Measurements from ENCODE around the gene TMEM219. TPM values are rescaled to one million over a fixed set of nuclear protein-coding genes. Genes with fewer than 3 reads are reported as not detected.
A peak's percentile ranks its signal among the peaks of the same experiment; 100 is the strongest.

TMEM219 gene
- total RNA-seq, 1 donor from 2014 or later = 85.9 TPM

DNA sequence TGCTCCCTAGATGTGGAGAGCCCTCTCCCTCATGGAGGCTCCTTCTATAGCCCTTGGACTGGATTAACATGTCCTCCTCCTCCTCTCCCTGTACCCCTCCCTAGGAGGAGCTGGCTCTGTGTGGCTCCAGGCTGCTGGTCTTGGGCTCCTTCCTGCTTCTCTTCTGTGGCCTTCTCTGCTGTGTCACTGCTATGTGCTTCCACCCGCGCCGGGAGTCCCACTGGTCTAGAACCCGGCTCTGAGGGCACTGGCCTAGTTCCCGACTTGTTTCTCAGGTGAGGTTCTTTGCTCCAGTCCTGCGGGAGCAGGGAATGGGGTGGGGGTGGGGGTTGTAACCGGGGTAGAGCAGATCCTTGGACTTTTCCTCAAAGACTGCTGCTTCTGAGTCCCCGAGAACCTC lies 9.4 kb downstream of the TMEM219 start:
- no peak overlapping the region for H3K27ac Mint-ChIP-seq
- H3K4me3 Mint-ChIP-seq = no peak overlapping the region
- H3K36me3 Mint-ChIP-seq = peaks cover 32% of the 10 kb centered on the region
- H3K27me3 Mint-ChIP-seq (ENCODE audit: low read depth) = no peaks in the 10 kb centered on the region
- DNase-seq (ENCODE audit: low spot score in 2 of 2, unreplicated experiment in 2 of 2) = no peak
- H3K4me1 Mint-ChIP-seq = peaks cover 17% of the 10 kb centered on the region
- TF ChIP-seq, protein P1, sequence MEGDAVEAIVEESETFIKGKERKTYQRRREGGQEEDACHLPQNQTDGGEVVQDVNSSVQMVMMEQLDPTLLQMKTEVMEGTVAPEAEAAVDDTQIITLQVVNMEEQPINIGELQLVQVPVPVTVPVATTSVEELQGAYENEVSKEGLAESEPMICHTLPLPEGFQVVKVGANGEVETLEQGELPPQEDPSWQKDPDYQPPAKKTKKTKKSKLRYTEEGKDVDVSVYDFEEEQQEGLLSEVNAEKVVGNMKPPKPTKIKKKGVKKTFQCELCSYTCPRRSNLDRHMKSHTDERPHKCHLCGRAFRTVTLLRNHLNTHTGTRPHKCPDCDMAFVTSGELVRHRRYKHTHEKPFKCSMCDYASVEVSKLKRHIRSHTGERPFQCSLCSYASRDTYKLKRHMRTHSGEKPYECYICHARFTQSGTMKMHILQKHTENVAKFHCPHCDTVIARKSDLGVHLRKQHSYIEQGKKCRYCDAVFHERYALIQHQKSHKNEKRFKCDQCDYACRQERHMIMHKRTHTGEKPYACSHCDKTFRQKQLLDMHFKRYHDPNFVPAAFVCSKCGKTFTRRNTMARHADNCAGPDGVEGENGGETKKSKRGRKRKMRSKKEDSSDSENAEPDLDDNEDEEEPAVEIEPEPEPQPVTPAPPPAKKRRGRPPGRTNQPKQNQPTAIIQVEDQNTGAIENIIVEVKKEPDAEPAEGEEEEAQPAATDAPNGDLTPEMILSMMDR (IDR thresholded peaks at IDR 0.05; ENCODE audit: unreplicated experiment) = no peak
- H3K9me3 Mint-ChIP-seq = peaks cover 4% of the 10 kb centered on the region

DNA sequence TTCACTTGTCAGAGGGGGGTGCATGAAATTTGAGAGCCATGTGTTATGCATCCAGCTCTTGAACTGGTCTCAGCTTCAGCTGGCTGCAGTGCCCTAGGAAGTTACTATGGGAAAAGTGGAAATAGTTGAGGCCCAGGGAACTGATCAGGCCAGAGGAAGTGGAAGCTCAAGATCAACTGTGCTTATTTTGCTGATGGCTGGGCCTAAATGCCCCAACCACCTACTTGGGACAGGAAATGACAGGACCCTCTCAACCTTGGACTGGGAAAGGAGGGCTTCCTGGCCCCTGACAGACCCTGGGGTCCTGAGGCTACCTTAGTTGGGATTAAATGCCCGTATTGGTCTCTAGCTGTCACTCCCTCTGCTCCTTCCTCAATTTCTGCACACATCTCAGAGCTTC lies 10.6 kb downstream of the TMEM219 start:
- Mint-ChIP-seq H3K27ac (peak overlapping the region; percentile 9), H3K4me3 (no peak overlapping the region), H3K36me3 (peaks cover 32% of the 10 kb centered on the region), H3K4me1 (peaks cover 29% of the 10 kb centered on the region), H3K9me3 (peaks cover 4% of the 10 kb centered on the region), H3K27me3 (ENCODE audit: low read depth) (no peaks in the 10 kb centered on the region)
- TF ChIP-seq, protein P1 (IDR thresholded peaks at IDR 0.05; ENCODE audit: unreplicated experiment) = no peak
- no peak for DNase-seq (ENCODE audit: low spot score in 2 of 2, unreplicated experiment in 2 of 2)

DNA sequence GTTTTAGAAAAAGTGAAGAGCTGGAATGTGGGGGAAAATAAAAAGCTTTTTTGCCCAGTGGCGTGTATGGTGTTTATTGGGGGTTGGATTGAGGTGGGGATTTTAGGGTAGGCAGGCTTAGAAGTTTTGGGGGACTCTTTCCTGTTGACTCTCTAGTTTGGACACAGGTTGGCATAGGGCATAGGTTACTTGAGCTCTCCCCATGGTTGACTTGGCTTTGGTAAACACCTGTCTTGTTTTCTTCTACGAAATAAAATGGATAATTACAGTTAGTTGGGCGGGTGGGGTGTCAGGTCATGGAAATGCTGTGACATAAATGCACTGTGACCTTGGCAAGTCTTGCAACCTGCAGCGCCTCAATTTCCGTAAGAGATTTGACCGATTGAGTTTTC lies 11.1 kb downstream of the TMEM219 start:
- peak overlapping the region; percentile 72 for H3K27ac Mint-ChIP-seq
- peaks cover 4% of the 10 kb centered on the region for H3K9me3 Mint-ChIP-seq
- no peaks in the 10 kb centered on the region for H3K27me3 Mint-ChIP-seq (ENCODE audit: low read depth)

DNA sequence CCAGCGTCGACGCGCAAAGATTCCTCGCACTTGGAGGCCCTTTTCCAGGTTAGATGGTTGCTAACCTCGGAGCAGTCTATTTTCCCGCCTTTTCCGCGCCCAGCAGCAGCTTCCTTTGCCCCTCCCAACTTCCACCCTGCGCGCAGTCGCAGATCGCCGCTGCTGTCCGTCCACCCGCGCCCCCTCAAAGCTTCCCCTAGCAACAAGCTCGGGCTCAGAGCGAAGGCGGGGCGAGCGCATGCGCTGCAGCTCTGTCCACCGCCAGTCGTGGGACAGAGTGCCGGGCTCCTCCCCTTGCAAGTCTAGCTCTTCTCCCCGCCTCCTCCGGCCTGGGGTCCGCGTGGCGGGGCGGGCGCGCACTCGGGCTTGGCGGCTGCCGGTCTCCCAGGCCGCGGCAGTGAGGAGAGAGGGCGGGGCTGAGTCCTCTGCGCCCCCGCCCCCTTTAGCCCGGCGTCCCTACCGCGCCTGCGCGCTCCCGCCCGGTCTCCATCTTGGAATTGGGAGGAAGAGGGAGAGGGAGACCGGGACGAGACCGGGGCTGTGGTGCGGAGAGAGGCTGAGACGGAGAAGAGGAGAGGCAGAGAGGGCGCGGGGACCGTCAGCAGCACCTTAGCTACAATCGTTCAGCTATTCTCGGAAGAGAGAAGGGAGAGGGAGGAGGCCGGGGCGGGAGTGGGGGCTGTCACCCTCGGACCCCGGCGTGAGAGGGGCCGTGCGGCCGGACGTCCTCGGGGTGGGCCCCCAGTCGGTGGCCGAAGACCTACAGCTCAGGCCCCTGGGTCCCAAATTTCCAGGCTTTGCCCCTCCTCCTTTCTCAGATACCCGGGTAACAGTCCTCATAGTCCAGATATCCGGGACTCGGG lies 11.7 kb downstream of the TMEM219 start, which contains the start of gene TAOK2:
Gene TAOK2 (plus strand): TSS at position 485 of the 863 bp plus-strand sequence. CDS start 3,905 bp downstream, outside the sequence.
- H3K36me3 Mint-ChIP-seq = peaks cover 31% of the 10 kb centered on the region
- H3K4me1 Mint-ChIP-seq = peaks cover 29% of the 10 kb centered on the region
- TF ChIP-seq, protein P1 (IDR thresholded peaks at IDR 0.05; ENCODE audit: unreplicated experiment) = no peak
- peaks cover 4% of the 10 kb centered on the region for H3K9me3 Mint-ChIP-seq
- peak; percentile 99 to 100 for DNase-seq (ENCODE audit: low spot score in 2 of 2, unreplicated experiment in 2 of 2)
- peak within 1 kb of the TSS; percentile 91 for H3K27ac Mint-ChIP-seq
- H3K4me3 Mint-ChIP-seq = peak within 1 kb of the TSS; percentile 95
- H3K27me3 Mint-ChIP-seq (ENCODE audit: low read depth) = no peaks in the 10 kb centered on the region

More for the DNA sequence above, 11.1 kb downstream of the TMEM219 start:
- Mint-ChIP-seq H3K36me3 (peaks cover 32% of the 10 kb centered on the region), H3K4me1 (peaks cover 29% of the 10 kb centered on the region), H3K4me3 (no peak overlapping the region)
- DNase-seq (ENCODE audit: low spot score in 2 of 2, unreplicated experiment in 2 of 2) = no peak
- TF ChIP-seq, protein P1 (IDR thresholded peaks at IDR 0.05; ENCODE audit: unreplicated experiment) = no peak

DNA sequence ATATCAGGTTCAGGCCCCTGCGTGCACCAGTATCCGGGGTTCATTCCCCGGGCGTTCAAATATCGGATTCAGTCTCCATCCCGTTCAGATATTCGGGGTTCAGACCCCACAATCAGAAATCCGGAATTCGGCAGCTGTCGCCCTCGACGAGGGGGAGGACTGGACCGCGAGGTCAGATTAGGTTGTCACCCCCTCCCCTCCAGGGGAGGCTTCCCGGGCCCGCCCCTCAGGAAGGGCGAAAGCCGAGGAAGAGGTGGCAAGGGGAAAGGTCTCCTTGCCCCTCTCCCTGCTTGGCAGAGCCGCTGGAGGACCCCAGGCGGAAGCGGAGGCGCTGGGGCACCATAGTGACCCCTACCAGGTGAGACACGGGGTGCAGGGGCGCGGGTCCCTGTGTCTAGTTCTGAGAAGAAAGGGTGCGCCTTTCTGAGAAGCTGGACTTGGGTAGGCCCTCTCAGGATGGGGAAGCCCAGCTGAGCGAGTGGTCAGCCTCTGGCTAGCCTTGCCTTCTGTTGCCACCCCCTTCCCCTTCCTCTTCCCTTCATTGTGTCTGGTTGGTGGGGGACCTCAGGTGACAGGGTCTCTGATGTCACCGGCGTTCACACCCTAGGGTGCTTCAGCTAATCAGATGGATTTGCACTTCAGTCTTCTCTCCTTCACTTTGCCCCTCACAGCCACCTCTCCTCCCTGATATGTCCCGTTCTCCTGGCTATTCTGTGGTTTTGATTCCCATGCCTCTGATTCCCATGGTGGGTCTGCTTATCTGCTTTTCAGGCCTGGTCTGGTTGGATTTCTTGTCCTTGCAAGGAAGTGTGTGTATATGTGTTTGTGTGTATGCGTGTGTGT lies 12.6 kb downstream of the TMEM219 start:
- Mint-ChIP-seq H3K9me3 (peaks cover 4% of the 10 kb centered on the region), H3K4me1 (peaks cover 29% of the 10 kb centered on the region), H3K27me3 (ENCODE audit: low read depth) (no peaks in the 10 kb centered on the region), H3K36me3 (peaks cover 34% of the 10 kb centered on the region), H3K27ac (peak overlapping the region; percentile 91), H3K4me3 (peak overlapping the region; percentile 95)
- DNase-seq (ENCODE audit: low spot score in 2 of 2, unreplicated experiment in 2 of 2) = no peak
- TF ChIP-seq, protein P1 (IDR thresholded peaks at IDR 0.05; ENCODE audit: unreplicated experiment) = no peak
